Colonic mucosa (tissue), 4 donors: Measurements from ENCODE around the gene SERBP1. TPM values are rescaled to one million over a fixed set of nuclear protein-coding genes. Genes with fewer than 3 reads are reported as not detected.

Source experiments
- DNase-seq: peaks from one replicate; pipeline ENCODE4 v3.0.0-alpha.2; 2020
- H3K27ac ChIP-seq: fragments of 200-600 bp; one replicate; pipeline ENCODE4 v1.8.0; 2021
- H3K27me3 ChIP-seq: fragments of 200-600 bp; one replicate; pipeline ENCODE4 v1.8.0; 2021
- H3K36me3 ChIP-seq: fragments of 200-600 bp; one replicate; pipeline ENCODE4 v1.8.0; 2021
- H3K4me1 ChIP-seq: fragments of 200-600 bp; one replicate; pipeline ENCODE4 v1.8.0; 2021; ENCODE audit warnings: mild to moderate bottlenecking
- H3K4me3 ChIP-seq: fragments of 200-600 bp; one replicate; pipeline ENCODE4 v1.8.0; 2021
- H3K9ac ChIP-seq, 2 donors: one replicate each; pipeline ENCODE4 v1.7.0; 2013; ENCODE audit warnings: control low read depth in 2 of 2, low read depth in 2 of 2, low read length in 2 of 2
- H3K9me3 ChIP-seq: fragments of 200-600 bp; one replicate; pipeline ENCODE4 v1.8.0; 2021
- intact Hi-C: fragments of 100-400 bp; cut with DNase I; formaldehyde crosslinking; loops from one replicate; pipeline ENCODE4 v1.14.1; 2022
- total RNA-seq, 2 donors: library from RNA; stranded (reverse); fragmentation: NEBNext Ultra II Directional in 1 of 2; extraction: Animal tissue kit (Norgen Biotek cat#: 25700) in 1 of 2; gene quantifications; one replicate each; pipeline ENCODE4 v1.2.1, GENCODE V29; 2021
- TF ChIP-seq, protein P1 (sequence below): fragments of 200-600 bp; IDR thresholded peaks from one replicate; pipeline ENCODE4 v1.8.0; 2022; ENCODE audit warnings: antibody characterized with exemption, mild to moderate bottlenecking
- donor health status: healthy.
- donor health status: DM: no; HTN: no; CAD: no.
- donor health status: DM: no; HTN: no; CAD: no.

Gene SERBP1
- total RNA-seq, 2 donors from 2014 or later, result 152 to 260 TPM

GRCh38 chr1:67433837-67434236 is 3.6 kb upstream of the SERBP1 start:
- Histone ChIP-seq H3K9me3 (no peaks in the 10 kb centered on the region), H3K9ac (no peak overlapping the region), H3K27ac (no peak overlapping the region), H3K27me3 (no peaks in the 10 kb centered on the region), H3K4me1 (no peaks in the 10 kb centered on the region), H3K4me3 (no peak overlapping the region), H3K36me3 (no peaks in the 10 kb centered on the region)
- no peak for DNase-seq
- intact Hi-C loops, result no loop called here
- TF ChIP-seq, protein P1, sequence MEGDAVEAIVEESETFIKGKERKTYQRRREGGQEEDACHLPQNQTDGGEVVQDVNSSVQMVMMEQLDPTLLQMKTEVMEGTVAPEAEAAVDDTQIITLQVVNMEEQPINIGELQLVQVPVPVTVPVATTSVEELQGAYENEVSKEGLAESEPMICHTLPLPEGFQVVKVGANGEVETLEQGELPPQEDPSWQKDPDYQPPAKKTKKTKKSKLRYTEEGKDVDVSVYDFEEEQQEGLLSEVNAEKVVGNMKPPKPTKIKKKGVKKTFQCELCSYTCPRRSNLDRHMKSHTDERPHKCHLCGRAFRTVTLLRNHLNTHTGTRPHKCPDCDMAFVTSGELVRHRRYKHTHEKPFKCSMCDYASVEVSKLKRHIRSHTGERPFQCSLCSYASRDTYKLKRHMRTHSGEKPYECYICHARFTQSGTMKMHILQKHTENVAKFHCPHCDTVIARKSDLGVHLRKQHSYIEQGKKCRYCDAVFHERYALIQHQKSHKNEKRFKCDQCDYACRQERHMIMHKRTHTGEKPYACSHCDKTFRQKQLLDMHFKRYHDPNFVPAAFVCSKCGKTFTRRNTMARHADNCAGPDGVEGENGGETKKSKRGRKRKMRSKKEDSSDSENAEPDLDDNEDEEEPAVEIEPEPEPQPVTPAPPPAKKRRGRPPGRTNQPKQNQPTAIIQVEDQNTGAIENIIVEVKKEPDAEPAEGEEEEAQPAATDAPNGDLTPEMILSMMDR, result no peak

DNA sequence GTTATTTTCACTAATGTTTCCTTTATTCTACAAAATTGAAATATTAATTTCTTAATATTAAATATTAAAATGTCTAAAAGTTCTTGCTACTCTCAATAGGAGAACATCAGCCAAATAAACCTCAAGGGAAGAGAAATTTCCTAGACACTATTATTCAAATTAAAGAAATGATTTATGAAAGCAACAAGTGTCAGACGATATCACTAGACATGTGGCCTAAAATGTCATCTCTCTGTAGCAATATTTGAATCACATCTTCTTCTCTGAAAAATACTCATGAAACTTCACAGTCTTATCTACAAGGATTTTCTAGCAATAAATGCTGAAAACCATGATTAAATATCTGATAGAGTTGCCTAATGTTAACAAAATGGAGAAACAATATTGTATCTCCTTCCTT is 2.5 kb upstream of the SERBP1 start:
- Histone ChIP-seq H3K27ac (no peak overlapping the region), H3K4me1 (no peaks in the 10 kb centered on the region), H3K36me3 (no peaks in the 10 kb centered on the region), H3K9ac (no peak overlapping the region), H3K9me3 (no peaks in the 10 kb centered on the region), H3K4me3 (no peak overlapping the region), H3K27me3 (no peaks in the 10 kb centered on the region)
- DNase-seq, result no peak
- TF ChIP-seq, protein P1, result no peak
- intact Hi-C loops, result no loop called here

- H3K36me3 ChIP-seq, result no peaks in the 10 kb centered on the region
- intact Hi-C loops, result no loop called here
- TF ChIP-seq, protein P1, result no peak
- no peaks in the 10 kb centered on the region for H3K27me3 ChIP-seq
- DNase-seq, result no peak
- peak overlapping the region in 1 of 2 donors; percentile 92 for H3K9ac ChIP-seq
- peaks cover 6% of the 10 kb centered on the region for H3K4me1 ChIP-seq
- H3K9me3 ChIP-seq, result no peaks in the 10 kb centered on the region
- no peak overlapping the region for H3K4me3 ChIP-seq
- H3K27ac ChIP-seq, result no peak overlapping the region
Measured at GRCh38 chr1:67431869-67432578, 1.8 kb upstream of the SERBP1 start.

GRCh38 chr1:67431156-67431765 is 1.1 kb upstream of the SERBP1 start:
- peak overlapping the region; percentile 92 for H3K4me3 ChIP-seq
- intact Hi-C loops, result no loop called here
- H3K36me3 ChIP-seq, result no peaks in the 10 kb centered on the region
- TF ChIP-seq, protein P1, result no peak
- H3K9me3 ChIP-seq, result no peaks in the 10 kb centered on the region
- no peaks in the 10 kb centered on the region for H3K27me3 ChIP-seq
- H3K9ac ChIP-seq, result peak overlapping the region; percentile 86 to 92
- no peak for DNase-seq
- peaks cover 6% of the 10 kb centered on the region for H3K4me1 ChIP-seq
- peak overlapping the region; percentile 80 for H3K27ac ChIP-seq

DNA sequence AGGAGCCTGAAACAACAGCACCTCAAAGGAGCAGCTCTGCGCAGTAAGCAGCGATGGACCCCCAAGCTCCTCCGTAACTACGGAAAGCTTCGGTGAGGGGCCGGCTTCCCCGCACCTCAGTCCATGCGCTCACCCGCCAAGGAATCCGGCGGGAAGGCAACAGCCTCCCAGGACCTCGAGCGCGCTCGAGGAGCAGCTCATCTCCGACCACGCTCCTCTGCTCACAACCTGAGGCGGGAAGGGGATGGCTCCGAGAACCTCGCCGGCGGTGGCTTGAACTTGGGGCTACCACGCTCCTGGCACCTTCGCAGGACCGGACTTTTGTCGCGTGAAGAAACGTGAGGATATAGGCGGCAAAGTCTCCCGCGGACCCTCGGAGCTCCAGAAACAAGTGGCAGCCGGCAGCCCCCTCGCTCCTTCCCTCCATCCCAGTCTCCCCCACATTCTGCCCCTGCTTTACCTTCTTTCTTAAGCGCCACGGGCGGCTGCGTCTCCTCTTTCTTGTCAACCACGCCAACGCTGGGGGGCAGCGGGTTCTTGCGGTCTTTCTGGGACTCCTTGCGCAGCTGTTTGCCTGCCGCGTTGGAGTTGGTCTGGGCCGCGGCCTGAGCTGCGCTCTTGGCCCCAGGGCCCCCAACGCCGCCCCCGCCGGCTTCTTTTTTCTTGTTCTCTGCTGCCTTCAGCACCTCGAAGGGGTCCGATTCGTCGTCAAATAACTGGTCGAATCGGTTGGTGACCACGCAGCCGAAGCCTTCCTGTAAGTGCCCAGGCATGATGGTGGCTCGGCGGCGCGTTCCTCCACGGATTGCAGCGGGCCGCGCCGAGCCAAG is 459 bp downstream of the SERBP1 start:
- peak overlapping the region; percentile 81 to 97 for H3K9ac ChIP-seq
- peaks cover 6% of the 10 kb centered on the region for H3K4me1 ChIP-seq
- DNase-seq, result peak; percentile 32
- H3K36me3 ChIP-seq, result no peaks in the 10 kb centered on the region
- H3K27ac ChIP-seq, result peak overlapping the region; percentile 80
- intact Hi-C loops, result no loop called here
- no peaks in the 10 kb centered on the region for H3K27me3 ChIP-seq
- H3K4me3 ChIP-seq, result peak overlapping the region; percentile 92
- H3K9me3 ChIP-seq, result no peaks in the 10 kb centered on the region
- TF ChIP-seq, protein P1, result no peak
